AG09309 (cell line): Measurements from ENCODE around the gene PHGDH.

Experiments used
- DNase-seq: peaks from one replicate; pipeline ENCODE4 v3.0.0-alpha.2; 2010; ENCODE audit warnings: low read depth
- H3K4me3 ChIP-seq: 2 replicates; pipeline ENCODE4 v1.5.1; 2011; ENCODE audit warnings: mild to moderate bottlenecking, low read depth, low read length, moderate library complexity; ENCODE audit not compliant: control insufficient read depth
- TF ChIP-seq, protein P1 (sequence below): IDR thresholded peaks from 2 replicates; pipeline ENCODE4 v1.5.1; 2011; ENCODE audit warnings: mild to moderate bottlenecking, low read depth, low read length, inconsistent platforms; ENCODE audit not compliant: insufficient read depth, control insufficient read depth; ENCODE audit errors: missing control alignments

Gene PHGDH

DNA sequence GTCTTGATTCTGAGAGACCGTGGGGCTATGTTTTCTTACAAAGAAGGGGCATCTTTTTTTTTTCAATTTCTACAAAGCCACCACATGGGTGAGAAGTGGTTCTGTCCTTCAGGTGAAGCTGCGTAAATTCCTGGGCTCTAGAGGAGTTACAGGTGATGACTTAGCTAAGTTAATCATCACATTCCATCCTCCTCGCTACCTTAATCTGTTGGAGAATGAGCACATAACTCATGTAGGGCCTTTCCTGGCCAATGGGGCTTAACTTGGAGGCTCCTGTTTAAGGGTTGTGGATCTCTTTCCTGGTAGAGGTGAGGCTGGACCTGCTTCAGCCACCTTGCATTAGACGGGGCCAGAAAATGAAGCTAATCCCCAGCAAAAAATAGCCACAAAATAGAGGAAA is 79.6 kb downstream of the PHGDH start:
- DNase-seq, result no peak
- H3K4me3 ChIP-seq, result no peak overlapping the region
- TF ChIP-seq, protein P1, sequence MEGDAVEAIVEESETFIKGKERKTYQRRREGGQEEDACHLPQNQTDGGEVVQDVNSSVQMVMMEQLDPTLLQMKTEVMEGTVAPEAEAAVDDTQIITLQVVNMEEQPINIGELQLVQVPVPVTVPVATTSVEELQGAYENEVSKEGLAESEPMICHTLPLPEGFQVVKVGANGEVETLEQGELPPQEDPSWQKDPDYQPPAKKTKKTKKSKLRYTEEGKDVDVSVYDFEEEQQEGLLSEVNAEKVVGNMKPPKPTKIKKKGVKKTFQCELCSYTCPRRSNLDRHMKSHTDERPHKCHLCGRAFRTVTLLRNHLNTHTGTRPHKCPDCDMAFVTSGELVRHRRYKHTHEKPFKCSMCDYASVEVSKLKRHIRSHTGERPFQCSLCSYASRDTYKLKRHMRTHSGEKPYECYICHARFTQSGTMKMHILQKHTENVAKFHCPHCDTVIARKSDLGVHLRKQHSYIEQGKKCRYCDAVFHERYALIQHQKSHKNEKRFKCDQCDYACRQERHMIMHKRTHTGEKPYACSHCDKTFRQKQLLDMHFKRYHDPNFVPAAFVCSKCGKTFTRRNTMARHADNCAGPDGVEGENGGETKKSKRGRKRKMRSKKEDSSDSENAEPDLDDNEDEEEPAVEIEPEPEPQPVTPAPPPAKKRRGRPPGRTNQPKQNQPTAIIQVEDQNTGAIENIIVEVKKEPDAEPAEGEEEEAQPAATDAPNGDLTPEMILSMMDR, result no peak
